HepG2 (cell line): Measurements from ENCODE around the gene FBXO4. TPM values are rescaled to one million over a fixed set of nuclear protein-coding genes. Genes with fewer than 3 reads are reported as not detected.

Source experiments
- ARNT ChIP-seq: fragments of 450-650 bp; IDR thresholded peaks from 2 replicates; pipeline ENCODE4 v1.6.1; 2017
- CEBPB ChIP-seq: IDR thresholded peaks from 2 replicates; pipeline ENCODE4 v1.6.1; 2011; ENCODE audit warnings: low read depth, low read length, improper control_type of control experiment, borderline replicate concordance
- CREB3 ChIP-seq: sonication (generic); formaldehyde crosslinking; IDR thresholded peaks from 2 replicates; pipeline ENCODE4 v1.5.0; 2020; ENCODE audit warnings: missing genetic modification reagents
- CREM ChIP-seq, 2 experiments: sonication (generic) in 1 of 2; formaldehyde crosslinking in 1 of 2; IDR thresholded peaks; 2 replicates each; pipeline versions ENCODE4 v1.4.0 to v1.6.1; 2016 to 2020; ENCODE audit warnings: antibody characterized with exemption in 1 of 2, mild to moderate bottlenecking in 1 of 2, missing genetic modification reagents in 1 of 2
- NBN ChIP-seq: fragments of 450-650 bp; conservative IDR thresholded peaks from 2 replicates; pipeline ENCODE4 v1.6.1; 2017
- SIN3B ChIP-seq: fragments of 150-350 bp; IDR thresholded peaks from 2 replicates; pipeline ENCODE4 v1.6.1; 2014; ENCODE audit warnings: low read length
- TAF1 ChIP-seq: sonication (generic); formaldehyde crosslinking; IDR thresholded peaks from 2 replicates; pipeline ENCODE4 v1.4.0; 2020; ENCODE audit warnings: missing genetic modification reagents
- TAF15 ChIP-seq: fragments of 200-400 bp; formaldehyde crosslinking; IDR thresholded peaks from one replicate; pipeline ENCODE4 v1.6.1; 2018; ENCODE audit warnings: mild to moderate bottlenecking, low read depth, low read length; ENCODE audit not compliant: poor library complexity, severe bottlenecking
- ZBTB4 ChIP-seq: sonication (generic); formaldehyde crosslinking; IDR thresholded peaks from 2 replicates; pipeline ENCODE4 v1.4.0; 2020; ENCODE audit warnings: missing genetic modification reagents, mild to moderate bottlenecking, borderline replicate concordance
- ZFP36 ChIP-seq: fragments of 150-350 bp; IDR thresholded peaks from 2 replicates; pipeline ENCODE4 v1.6.1; 2018; ENCODE audit warnings: borderline replicate concordance, low read length, low read depth; ENCODE audit not compliant: partially characterized antibody
- ZNF121 ChIP-seq: sonication (generic); formaldehyde crosslinking; IDR thresholded peaks from 2 replicates; pipeline ENCODE4 v1.5.0; 2020; ENCODE audit warnings: mild to moderate bottlenecking, missing genetic modification reagents
- ZNF33A ChIP-seq: sonication (generic); formaldehyde crosslinking; IDR thresholded peaks from 2 replicates; pipeline ENCODE4 v1.5.1; 2020; ENCODE audit warnings: missing genetic modification reagents, mild to moderate bottlenecking, moderate library complexity, borderline replicate concordance
- ZNF484 ChIP-seq: sonication (generic); formaldehyde crosslinking; IDR thresholded peaks from 2 replicates; pipeline ENCODE4 v1.5.1; 2020; ENCODE audit warnings: mild to moderate bottlenecking, low read depth, missing genetic modification reagents, borderline replicate concordance
- ZNF598 ChIP-seq: sonication (generic); formaldehyde crosslinking; IDR thresholded peaks from 2 replicates; pipeline ENCODE4 v1.5.1; 2020; ENCODE audit warnings: mild to moderate bottlenecking, missing genetic modification reagents, borderline replicate concordance
- ZNF7 ChIP-seq: IDR thresholded peaks from 2 replicates; pipeline ENCODE4 v1.6.1; 2016; ENCODE audit warnings: missing biosample characterization, missing genetic modification reagents
- ZNF747 ChIP-seq: sonication (generic); formaldehyde crosslinking; IDR thresholded peaks from 2 replicates; pipeline ENCODE4 v1.8.1; 2023; ENCODE audit warnings: missing genetic modification reagents, mild to moderate bottlenecking, borderline replicate concordance
- polyA plus RNA-seq, 8 experiments: library from polyadenylated mRNA; depleted of rRNA in 3 of 8; stranded (reverse) in 7 of 8; unstranded in 1 of 8; fragments of >200 nt; fragmentation: Illumina TruSeq in 4 of 8; extraction: Trizol in 4 of 8; gene quantifications; 2 replicates each; pipeline versions ENCODE4 v1.2.1 to v1.2.3, GENCODE V29; 2011 to 2016; ENCODE audit warnings: low read depth in 4 of 8, missing spikeins in 1 of 8, mixed read lengths in 1 of 8; ENCODE audit not compliant: insufficient read depth in 1 of 8
- total RNA-seq, 5 experiments: library from RNA; depleted of rRNA; stranded (reverse); fragments of >200 nt; fragmentation: Illumina TruSeq; extraction: Trizol; gene quantifications; 2 replicates each; pipeline ENCODE4 v1.2.3, GENCODE V29; 2016; ENCODE audit warnings: low read depth in 1 of 5
- TF ChIP-seq, protein P1 (sequence below): sonication (generic); formaldehyde crosslinking; IDR thresholded peaks from 2 replicates; pipeline ENCODE4 v1.5.0; 2020; ENCODE audit warnings: mild to moderate bottlenecking, missing genetic modification reagents, borderline replicate concordance
- TF ChIP-seq, protein P2 (sequence below): IDR thresholded peaks from 2 replicates; pipeline ENCODE4 v1.6.1; 2016; ENCODE audit warnings: missing genetic modification reagents, missing compliant biosample characterization
- TF ChIP-seq, protein P3 (sequence below): IDR thresholded peaks from 2 replicates; pipeline ENCODE4 v1.6.1; 2016

The FBXO4 gene
- total and polyA plus RNA-seq, 2 of the 13 experiments (the other 11 are each of a cell fraction or from before 2014, with no cell fraction given): 5.2 to 16.4 TPM

- TF ChIP-seq CREB3 (no peak), CEBPB (no peak), TAF15 (peak; percentile 86), ARNT (no peak), ZFP36 (no peak), ZBTB4 (peak; percentile 55; the same call in 1 of the 2 replicates), CREM (IDR thresholded peaks at IDR 0.05) (peak; percentile 95), CREM (CRISPR knock-in tag; IDR thresholded peaks at IDR 0.05) (no peak), TAF1 (peak; percentile 96), ZNF121 (CRISPR knock-in tag) (no peak), NBN (no peak), ZNF484 (0 out of 2 replicates have a peak, but pooled peaks have one; percentile 57), ZNF598 (CRISPR knock-in tag) (0 out of 2 replicates have a peak, but pooled peaks have one; percentile 76), ZNF7 (CRISPR knock-in tag) (no peak), SIN3B (peak; percentile 79), ZNF747 (peak; percentile 68; the same call in 1 of the 2 replicates), ZNF33A (CRISPR knock-in tag) (no peak; the same call in 1 of the 2 replicates)
- TF ChIP-seq, protein P1, sequence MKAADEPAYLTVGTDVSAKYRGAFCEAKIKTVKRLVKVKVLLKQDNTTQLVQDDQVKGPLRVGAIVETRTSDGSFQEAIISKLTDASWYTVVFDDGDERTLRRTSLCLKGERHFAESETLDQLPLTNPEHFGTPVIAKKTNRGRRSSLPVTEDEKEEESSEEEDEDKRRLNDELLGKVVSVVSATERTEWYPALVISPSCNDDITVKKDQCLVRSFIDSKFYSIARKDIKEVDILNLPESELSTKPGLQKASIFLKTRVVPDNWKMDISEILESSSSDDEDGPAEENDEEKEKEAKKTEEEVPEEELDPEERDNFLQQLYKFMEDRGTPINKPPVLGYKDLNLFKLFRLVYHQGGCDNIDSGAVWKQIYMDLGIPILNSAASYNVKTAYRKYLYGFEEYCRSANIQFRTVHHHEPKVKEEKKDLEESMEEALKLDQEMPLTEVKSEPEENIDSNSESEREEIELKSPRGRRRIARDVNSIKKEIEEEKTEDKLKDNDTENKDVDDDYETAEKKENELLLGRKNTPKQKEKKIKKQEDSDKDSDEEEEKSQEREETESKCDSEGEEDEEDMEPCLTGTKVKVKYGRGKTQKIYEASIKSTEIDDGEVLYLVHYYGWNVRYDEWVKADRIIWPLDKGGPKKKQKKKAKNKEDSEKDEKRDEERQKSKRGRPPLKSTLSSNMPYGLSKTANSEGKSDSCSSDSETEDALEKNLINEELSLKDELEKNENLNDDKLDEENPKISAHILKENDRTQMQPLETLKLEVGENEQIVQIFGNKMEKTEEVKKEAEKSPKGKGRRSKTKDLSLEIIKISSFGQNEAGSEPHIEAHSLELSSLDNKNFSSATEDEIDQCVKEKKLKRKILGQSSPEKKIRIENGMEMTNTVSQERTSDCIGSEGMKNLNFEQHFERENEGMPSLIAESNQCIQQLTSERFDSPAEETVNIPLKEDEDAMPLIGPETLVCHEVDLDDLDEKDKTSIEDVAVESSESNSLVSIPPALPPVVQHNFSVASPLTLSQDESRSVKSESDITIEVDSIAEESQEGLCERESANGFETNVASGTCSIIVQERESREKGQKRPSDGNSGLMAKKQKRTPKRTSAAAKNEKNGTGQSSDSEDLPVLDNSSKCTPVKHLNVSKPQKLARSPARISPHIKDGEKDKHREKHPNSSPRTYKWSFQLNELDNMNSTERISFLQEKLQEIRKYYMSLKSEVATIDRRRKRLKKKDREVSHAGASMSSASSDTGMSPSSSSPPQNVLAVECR (CRISPR knock-in tag): peak; percentile 99
- TF ChIP-seq, protein P2, sequence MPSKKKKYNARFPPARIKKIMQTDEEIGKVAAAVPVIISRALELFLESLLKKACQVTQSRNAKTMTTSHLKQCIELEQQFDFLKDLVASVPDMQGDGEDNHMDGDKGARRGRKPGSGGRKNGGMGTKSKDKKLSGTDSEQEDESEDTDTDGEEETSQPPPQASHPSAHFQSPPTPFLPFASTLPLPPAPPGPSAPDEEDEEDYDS (CRISPR knock-in tag): peak; percentile 81
- TF ChIP-seq, protein P3, sequence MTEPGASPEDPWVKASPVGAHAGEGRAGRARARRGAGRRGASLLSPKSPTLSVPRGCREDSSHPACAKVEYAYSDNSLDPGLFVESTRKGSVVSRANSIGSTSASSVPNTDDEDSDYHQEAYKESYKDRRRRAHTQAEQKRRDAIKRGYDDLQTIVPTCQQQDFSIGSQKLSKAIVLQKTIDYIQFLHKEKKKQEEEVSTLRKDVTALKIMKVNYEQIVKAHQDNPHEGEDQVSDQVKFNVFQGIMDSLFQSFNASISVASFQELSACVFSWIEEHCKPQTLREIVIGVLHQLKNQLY: peak; percentile 78
These were observed 20.9 kb upstream of the FBXO4 start, which contains the start of gene RIMOC1 (continued) for GRCh38 chr5:41903892-41904799.
